ENCODE results near the gene CACNB2. TPM values are rescaled to one million over a fixed set of nuclear protein-coding genes. Genes with fewer than 3 reads are reported as not detected.

The CACNB2 gene
- polyA plus RNA-seq, 1 of the 3 experiments (the other 2 are of a cell fraction), result 0.74 TPM

DNA sequence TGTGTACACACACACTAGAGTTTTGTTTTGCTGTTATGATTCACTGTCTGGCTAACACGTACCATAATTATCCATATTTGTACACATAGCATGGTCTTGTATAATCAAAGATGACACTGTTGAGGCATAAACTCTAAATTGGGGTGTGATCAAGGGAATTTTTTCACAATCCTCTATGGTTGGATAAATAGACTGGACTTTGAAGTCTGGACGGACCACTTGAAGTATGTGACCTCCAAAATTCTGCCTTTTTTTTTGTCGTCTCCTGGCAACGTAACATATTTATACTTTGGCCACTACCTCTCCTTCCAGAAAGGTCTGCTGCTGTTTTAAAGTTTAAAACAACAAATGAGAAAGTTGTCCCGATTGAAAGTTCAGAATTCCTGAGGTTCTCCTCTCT lies 193.4 kb downstream of the CACNB2 start:
- DNase-seq, result no peak
- Histone ChIP-seq H3K27me3 (ENCODE audit: insufficient read depth) (no peaks in the 10 kb centered on the region), H2AFZ (ENCODE audit: low read depth) (no peak overlapping the region), H3K79me2 (ENCODE audit: insufficient read depth) (no peaks in the 10 kb centered on the region), H3K9me3 (no peaks in the 10 kb centered on the region), H3F3A (replicated peaks; ENCODE audit: insufficient read depth) (no peaks in the 10 kb centered on the region), H3K9me2 (no peaks in the 10 kb centered on the region), H3K9ac (no peak overlapping the region), H3K27ac (ENCODE audit: low read depth in 2 of 2, low read length in 1 of 2) (no peak overlapping the region), H3K4me2 (no peak overlapping the region), H3K36me3 (replicated peaks in 1 of 2; ENCODE audit: control insufficient read depth in 1 of 2, insufficient read depth in 2 of 2, low read length in 1 of 2) (no peaks in the 10 kb centered on the region), H4K20me1 (ENCODE audit: insufficient read depth) (no peaks in the 10 kb centered on the region), H3K4me3 (ENCODE audit: low read depth in 2 of 2, low read length in 1 of 2) (no peak overlapping the region), H3K4me1 (ENCODE audit: control insufficient read depth in 1 of 2, insufficient read depth in 2 of 2, low read depth in 1 of 2, low read length in 1 of 2) (no peaks in the 10 kb centered on the region)
- ChIA-PET CTCF (interaction anchor here (0.9 kb wide), 2 partner anchors 20 to 21 kb away, joined by 3 read pairs; no protein-coding TSS in a partner anchor), POLR2A (no interaction called here)
- 64% methylated on average over 5 of the region's 5 CpGs for WGBS (ENCODE audit: low lambda C conversion rate)
- TF ChIP-seq NRF1 (IDR thresholded peaks at IDR 0.05; ENCODE audit: low read depth, low read length), result no peak
- TF ChIP-seq, protein P1, sequence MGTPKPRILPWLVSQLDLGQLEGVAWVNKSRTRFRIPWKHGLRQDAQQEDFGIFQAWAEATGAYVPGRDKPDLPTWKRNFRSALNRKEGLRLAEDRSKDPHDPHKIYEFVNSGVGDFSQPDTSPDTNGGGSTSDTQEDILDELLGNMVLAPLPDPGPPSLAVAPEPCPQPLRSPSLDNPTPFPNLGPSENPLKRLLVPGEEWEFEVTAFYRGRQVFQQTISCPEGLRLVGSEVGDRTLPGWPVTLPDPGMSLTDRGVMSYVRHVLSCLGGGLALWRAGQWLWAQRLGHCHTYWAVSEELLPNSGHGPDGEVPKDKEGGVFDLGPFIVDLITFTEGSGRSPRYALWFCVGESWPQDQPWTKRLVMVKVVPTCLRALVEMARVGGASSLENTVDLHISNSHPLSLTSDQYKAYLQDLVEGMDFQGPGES (IDR thresholded peaks at IDR 0.05; ENCODE audit: low read depth, low read length), result no peak
- no peak for TF ChIP-seq ELF1 (IDR thresholded peaks at IDR 0.05)

DNA sequence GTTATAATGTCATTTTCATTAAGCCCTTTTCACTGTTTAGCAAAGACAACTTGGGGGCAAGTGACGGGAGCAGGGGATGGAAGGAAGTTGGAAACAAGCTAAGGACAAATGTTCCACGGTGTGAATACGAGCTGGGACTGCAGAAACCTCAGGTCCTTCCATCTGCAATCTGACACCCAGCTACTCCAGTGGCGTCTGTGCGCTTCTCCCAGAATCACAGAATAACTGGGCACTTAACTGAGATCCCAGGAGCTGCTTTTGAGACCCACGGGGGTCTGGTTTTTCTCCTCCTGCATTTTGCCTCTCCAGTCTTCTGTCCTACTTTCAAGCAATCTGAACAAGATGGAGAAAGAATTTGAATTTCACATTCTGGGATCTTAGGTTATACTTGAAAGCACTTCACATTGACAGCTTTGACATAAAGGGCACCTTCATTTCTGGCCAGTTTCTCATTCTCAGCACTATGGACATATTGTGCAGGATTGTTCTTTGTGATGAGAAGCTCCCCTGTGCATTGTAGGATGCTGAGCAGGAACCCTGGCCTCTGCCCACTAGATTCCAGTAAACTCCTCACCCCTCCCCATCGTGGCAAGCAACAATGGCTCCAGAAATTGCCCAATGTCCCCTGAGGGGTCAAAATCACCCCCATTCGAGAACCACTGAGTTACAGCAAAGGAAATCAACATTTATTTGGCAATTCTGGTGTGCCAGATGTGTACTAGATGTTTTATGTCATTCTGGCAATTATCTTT lies 194.1 kb downstream of the CACNB2 start:
- Histone ChIP-seq H3K27ac (ENCODE audit: low read depth in 2 of 2, low read length in 1 of 2) (no peak overlapping the region), H3K79me2 (ENCODE audit: insufficient read depth) (no peaks in the 10 kb centered on the region), H3K9ac (no peak overlapping the region), H3K36me3 (replicated peaks in 1 of 2; ENCODE audit: control insufficient read depth in 1 of 2, insufficient read depth in 2 of 2, low read length in 1 of 2) (no peaks in the 10 kb centered on the region), H3K4me3 (ENCODE audit: low read depth in 2 of 2, low read length in 1 of 2) (no peak overlapping the region), H3K9me3 (no peaks in the 10 kb centered on the region), H3K4me1 (ENCODE audit: control insufficient read depth in 1 of 2, insufficient read depth in 2 of 2, low read depth in 1 of 2, low read length in 1 of 2) (no peaks in the 10 kb centered on the region), H3F3A (replicated peaks; ENCODE audit: insufficient read depth) (no peaks in the 10 kb centered on the region), H3K27me3 (ENCODE audit: insufficient read depth) (no peaks in the 10 kb centered on the region), H3K4me2 (no peak overlapping the region), H2AFZ (ENCODE audit: low read depth) (no peak overlapping the region), H3K9me2 (no peaks in the 10 kb centered on the region), H4K20me1 (ENCODE audit: insufficient read depth) (no peaks in the 10 kb centered on the region)
- WGBS (ENCODE audit: low lambda C conversion rate), result 39% methylated on average over 7 of the region's 8 CpGs
- ChIA-PET POLR2A (no interaction called here), CTCF (interaction anchor here (0.9 to 1.0 kb wide), 2 partner anchors 10 to 21 kb away, joined by 3 read pairs; no protein-coding TSS in a partner anchor)
- no peak for DNase-seq
- TF ChIP-seq, protein P2, sequence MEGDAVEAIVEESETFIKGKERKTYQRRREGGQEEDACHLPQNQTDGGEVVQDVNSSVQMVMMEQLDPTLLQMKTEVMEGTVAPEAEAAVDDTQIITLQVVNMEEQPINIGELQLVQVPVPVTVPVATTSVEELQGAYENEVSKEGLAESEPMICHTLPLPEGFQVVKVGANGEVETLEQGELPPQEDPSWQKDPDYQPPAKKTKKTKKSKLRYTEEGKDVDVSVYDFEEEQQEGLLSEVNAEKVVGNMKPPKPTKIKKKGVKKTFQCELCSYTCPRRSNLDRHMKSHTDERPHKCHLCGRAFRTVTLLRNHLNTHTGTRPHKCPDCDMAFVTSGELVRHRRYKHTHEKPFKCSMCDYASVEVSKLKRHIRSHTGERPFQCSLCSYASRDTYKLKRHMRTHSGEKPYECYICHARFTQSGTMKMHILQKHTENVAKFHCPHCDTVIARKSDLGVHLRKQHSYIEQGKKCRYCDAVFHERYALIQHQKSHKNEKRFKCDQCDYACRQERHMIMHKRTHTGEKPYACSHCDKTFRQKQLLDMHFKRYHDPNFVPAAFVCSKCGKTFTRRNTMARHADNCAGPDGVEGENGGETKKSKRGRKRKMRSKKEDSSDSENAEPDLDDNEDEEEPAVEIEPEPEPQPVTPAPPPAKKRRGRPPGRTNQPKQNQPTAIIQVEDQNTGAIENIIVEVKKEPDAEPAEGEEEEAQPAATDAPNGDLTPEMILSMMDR (IDR thresholded peaks at IDR 0.05), result no peak
- no peak for TF ChIP-seq CHD2 (IDR thresholded peaks at IDR 0.05; ENCODE audit: low read length, partially characterized antibody)
- TF ChIP-seq POLR2AphosphoS5 (IDR thresholded peaks at IDR 0.05; ENCODE audit: low read depth, low read length), result no peak
- no peak for TF ChIP-seq EP300 (IDR thresholded peaks at IDR 0.05; ENCODE audit: borderline replicate concordance in 1 of 2, low read depth in 1 of 2, low read length in 1 of 2)
- no peak for TF ChIP-seq RCOR1 (IDR thresholded peaks at IDR 0.05; ENCODE audit: low read length)
- TF ChIP-seq RXRA (IDR thresholded peaks at IDR 0.05; ENCODE audit: borderline replicate concordance, low read depth), result no peak
- TF ChIP-seq, protein P3, sequence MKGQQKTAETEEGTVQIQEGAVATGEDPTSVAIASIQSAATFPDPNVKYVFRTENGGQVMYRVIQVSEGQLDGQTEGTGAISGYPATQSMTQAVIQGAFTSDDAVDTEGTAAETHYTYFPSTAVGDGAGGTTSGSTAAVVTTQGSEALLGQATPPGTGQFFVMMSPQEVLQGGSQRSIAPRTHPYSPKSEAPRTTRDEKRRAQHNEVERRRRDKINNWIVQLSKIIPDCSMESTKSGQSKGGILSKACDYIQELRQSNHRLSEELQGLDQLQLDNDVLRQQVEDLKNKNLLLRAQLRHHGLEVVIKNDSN (IDR thresholded peaks at IDR 0.05; ENCODE audit: borderline replicate concordance, low read depth), result no peak
- TF ChIP-seq YY1 (IDR thresholded peaks at IDR 0.05; ENCODE audit: low read depth), result no peak
- TF ChIP-seq JUND (IDR thresholded peaks at IDR 0.05), result no peak
- TF ChIP-seq MEF2A (IDR thresholded peaks at IDR 0.05; ENCODE audit: borderline replicate concordance, low read depth), result no peak
- TF ChIP-seq GATA2 (CRISPR knock-in tag; IDR thresholded peaks at IDR 0.05), result no peak
- no peak for TF ChIP-seq TCF12 (IDR thresholded peaks at IDR 0.05)
- TF ChIP-seq SIN3A (IDR thresholded peaks at IDR 0.05; ENCODE audit: borderline replicate concordance, low read depth, low read length), result no peak
- no peak for TF ChIP-seq RFX5 (IDR thresholded peaks at IDR 0.05; ENCODE audit: low read length)
